GM20000 (cell line): Measurements from ENCODE around the gene DHRS1.

ENCODE experiments used
- DNase-seq: peaks from one replicate; pipeline ENCODE4 v3.0.0; 2012; ENCODE audit warnings: low spot score
- CTCF ChIP-seq: IDR thresholded peaks from 2 replicates; pipeline ENCODE4 v1.5.1; 2012; ENCODE audit warnings: mild to moderate bottlenecking, control low read depth; ENCODE audit errors: extremely low read depth, missing control alignments

Gene DHRS1

GRCh38 chr14:24254630-24255392 is 44.8 kb downstream of the DHRS1 start:
- no peak for TF ChIP-seq CTCF
- no peak for DNase-seq

GRCh38 chr14:24253936-24254335 is 45.6 kb downstream of the DHRS1 start:
- DNase-seq: no peak
- no peak for TF ChIP-seq CTCF

- TF ChIP-seq CTCF: no peak
- DNase-seq: no peak
Observed at GRCh38 chr14:24252289-24253124, 47.1 kb downstream of the DHRS1 start.

GRCh38 chr14:24251880-24252288 is 47.7 kb downstream of the DHRS1 start:
- no peak for TF ChIP-seq CTCF
- DNase-seq: no peak

- TF ChIP-seq CTCF: no peak
- DNase-seq: no peak
Observed at GRCh38 chr14:24250354-24250753, 49.2 kb downstream of the DHRS1 start.

- DNase-seq: no peak
- TF ChIP-seq CTCF: no peak
Observed at GRCh38 chr14:24249230-24250021, 50.2 kb downstream of the DHRS1 start.
